ENCODE data around the gene URB1.

- no peak for TF ChIP-seq CTCF (conservative IDR thresholded peaks at IDR 0.05; ENCODE audit: low read length)
- no peak for TF ChIP-seq EZH2phosphoT487 (IDR thresholded peaks at IDR 0.05; ENCODE audit: borderline replicate concordance, low read depth, low read length)
Measured at GRCh38 chr21:32303385-32303784, 89.4 kb downstream of the URB1 start.
